Activated naive CD8-positive, alpha-beta T cell treated with anti-CD3 and anti-CD28 coated beads, Interleukin-2, amount 10 ng/mL, durations not matched to agents 7 days and 5 days (primary cell): ENCODE results near the gene GPR68. TPM values are rescaled to one million over a fixed set of nuclear protein-coding genes. Genes with fewer than 3 reads are reported as not detected.

Experiments
- ATAC-seq: fragments of 150-1000 bp; cut with Tn5 transposase; one replicate; pipeline ENCODE4 v1.10.0; 2021; ENCODE audit warnings: low read depth, moderate library complexity
- POLR2A ChIA-PET: fragments of 350-600 bp; sonication (Branson Sonifier 250); formaldehyde crosslinking; loops from one replicate; lab custom pipeline; 2021; ENCODE audit warnings: antibody characterized with exemption; lab: Charles Lee
- DNase-seq: peaks from one replicate; pipeline ENCODE4 v3.0.0; 2021
- H3K27ac Mint-ChIP-seq: one replicate; pipeline ENCODE4 v1.8.0; 2022; ENCODE audit warnings: mild to moderate bottlenecking, mixed read lengths
- H3K27me3 Mint-ChIP-seq: one replicate; pipeline ENCODE4 v1.8.0; 2022; ENCODE audit warnings: mild to moderate bottlenecking, moderate library complexity, mixed read lengths
- H3K36me3 Mint-ChIP-seq: one replicate; pipeline ENCODE4 v1.8.0; 2021; ENCODE audit warnings: mild to moderate bottlenecking, mixed read lengths
- H3K4me1 Mint-ChIP-seq: one replicate; pipeline ENCODE4 v1.8.0; 2021; ENCODE audit warnings: mixed read lengths
- H3K4me3 Mint-ChIP-seq: one replicate; pipeline ENCODE4 v1.8.0; 2022; ENCODE audit warnings: mild to moderate bottlenecking, moderate library complexity, mixed read lengths
- H3K9me3 Mint-ChIP-seq: one replicate; pipeline ENCODE4 v1.8.0; 2021; ENCODE audit warnings: mixed read lengths
- total RNA-seq, 2 experiments: library from RNA; stranded (reverse); gene quantifications; one replicate each; pipeline ENCODE4 v1.2.3, GENCODE V29; 2021

GPR68 gene
- 10 to 100 TPM; 23.0 to 28.0 TPM for total RNA-seq

GRCh38 chr14:91244501-91244901 lies at the start of gene GPR68:
Gene GPR68, minus strand, starts transcription at chr14:91244704. Its CDS starts 9,654 bp downstream, at chr14:91235050.
- Mint-ChIP-seq H3K4me3 (peak within 1 kb of the TSS; percentile 88), H3K4me1 (peaks cover 78% of the 10 kb centered on the region), H3K36me3 (peaks cover 64% of the 10 kb centered on the region), H3K27me3 (no peaks in the 10 kb centered on the region), H3K9me3 (no peaks in the 10 kb centered on the region), H3K27ac (peak within 1 kb of the TSS; percentile 90)
- peak; percentile 13 for ATAC-seq
- POLR2A ChIA-PET = interaction anchor here (0.7 to 7.1 kb wide), 22 partner anchors 11 to 623 kb away, joined by 3 to 232 read pairs (median 5); partner anchors contain the start of genes CCDC88C, DGLUCY, RPS6KA5 and TC2N
- DNase-seq = peak; percentile 64

- H3K4me1 Mint-ChIP-seq = peaks cover 15% of the 10 kb centered on the region
- H3K9me3 Mint-ChIP-seq = no peaks in the 10 kb centered on the region
- ATAC-seq = no peak
- POLR2A ChIA-PET = interaction anchor here (0.8 kb wide), 1 partner anchor 29 kb away, joined by 3 read pairs; no protein-coding TSS in a partner anchor
- no peak overlapping the region for H3K27ac Mint-ChIP-seq
- no peak overlapping the region for H3K4me3 Mint-ChIP-seq
- H3K36me3 Mint-ChIP-seq = peaks cover 47% of the 10 kb centered on the region
- H3K27me3 Mint-ChIP-seq = no peaks in the 10 kb centered on the region
- DNase-seq = no peak
Observed at GRCh38 chr14:91294153-91294552, 49.6 kb upstream of the GPR68 start.

- DNase-seq (no peak), ATAC-seq (no peak)
- Mint-ChIP-seq H3K27ac (peak overlapping the region; percentile 72), H3K9me3 (no peaks in the 10 kb centered on the region), H3K4me1 (peaks cover 15% of the 10 kb centered on the region), H3K27me3 (no peaks in the 10 kb centered on the region), H3K4me3 (peak overlapping the region; percentile 33), H3K36me3 (peaks cover 44% of the 10 kb centered on the region)
- POLR2A ChIA-PET = interaction anchor here (0.6 kb wide), 1 partner anchor 156 kb away, joined by 5 read pairs; no protein-coding TSS in a partner anchor
Observed at GRCh38 chr14:91293281-91293680, 48.8 kb upstream of the GPR68 start.

- H3K4me3 Mint-ChIP-seq = no peak overlapping the region
- POLR2A ChIA-PET = interaction anchor here (0.6 kb wide), 1 partner anchor 155 kb away, joined by 5 read pairs; no protein-coding TSS in a partner anchor
- H3K36me3 Mint-ChIP-seq = peaks cover 43% of the 10 kb centered on the region
- no peaks in the 10 kb centered on the region for H3K27me3 Mint-ChIP-seq
- no peaks in the 10 kb centered on the region for H3K9me3 Mint-ChIP-seq
- ATAC-seq = peak; percentile 18
- no peak for DNase-seq
- H3K27ac Mint-ChIP-seq = peak overlapping the region; percentile 72
- peaks cover 15% of the 10 kb centered on the region for H3K4me1 Mint-ChIP-seq
Observed at GRCh38 chr14:91292491-91292890, 48.0 kb upstream of the GPR68 start.

GRCh38 chr14:91291786-91292405 lies 47.4 kb upstream of the GPR68 start:
- no peaks in the 10 kb centered on the region for H3K27me3 Mint-ChIP-seq
- peaks cover 39% of the 10 kb centered on the region for H3K36me3 Mint-ChIP-seq

GRCh38 chr14:91290986-91291385 lies 46.5 kb upstream of the GPR68 start:
- Mint-ChIP-seq H3K36me3 (peaks cover 37% of the 10 kb centered on the region), H3K4me1 (peaks cover 19% of the 10 kb centered on the region), H3K9me3 (no peaks in the 10 kb centered on the region), H3K27ac (no peak overlapping the region), H3K4me3 (no peak overlapping the region), H3K27me3 (no peaks in the 10 kb centered on the region)
- no peak for DNase-seq
- POLR2A ChIA-PET = no interaction called here
- no peak for ATAC-seq

More at GRCh38 chr14:91291786-91292405, 47.4 kb upstream of the GPR68 start:
- H3K4me3 Mint-ChIP-seq = no peak overlapping the region
- POLR2A ChIA-PET = no interaction called here
- DNase-seq (no peak), ATAC-seq (peak; percentile 15)
- H3K4me1 Mint-ChIP-seq = peaks cover 15% of the 10 kb centered on the region
- peak overlapping the region; percentile 45 for H3K27ac Mint-ChIP-seq
- H3K9me3 Mint-ChIP-seq = no peaks in the 10 kb centered on the region

- H3K27me3 Mint-ChIP-seq = no peaks in the 10 kb centered on the region
Observed at GRCh38 chr14:91289464-91289863, 45.0 kb upstream of the GPR68 start.

GRCh38 chr14:91288876-91289275 lies 44.4 kb upstream of the GPR68 start:
- ATAC-seq = no peak
- no peaks in the 10 kb centered on the region for H3K9me3 Mint-ChIP-seq
- H3K27ac Mint-ChIP-seq = no peak overlapping the region
- POLR2A ChIA-PET = no interaction called here
- DNase-seq = no peak
- H3K4me3 Mint-ChIP-seq = no peak overlapping the region
- peaks cover 28% of the 10 kb centered on the region for H3K4me1 Mint-ChIP-seq
- H3K27me3 Mint-ChIP-seq = no peaks in the 10 kb centered on the region
- H3K36me3 Mint-ChIP-seq = peaks cover 43% of the 10 kb centered on the region

More at GRCh38 chr14:91289464-91289863, 45.0 kb upstream of the GPR68 start:
- Mint-ChIP-seq H3K27ac (no peak overlapping the region), H3K36me3 (peaks cover 45% of the 10 kb centered on the region), H3K4me1 (peaks cover 28% of the 10 kb centered on the region), H3K9me3 (no peaks in the 10 kb centered on the region), H3K4me3 (no peak overlapping the region)
- DNase-seq (no peak), ATAC-seq (no peak)
- POLR2A ChIA-PET = interaction anchor here (0.9 kb wide), 1 partner anchor 8 kb away, joined by 4 read pairs; no protein-coding TSS in a partner anchor

GRCh38 chr14:91286530-91286937 lies 42.0 kb upstream of the GPR68 start:
- Mint-ChIP-seq H3K4me3 (no peak overlapping the region), H3K36me3 (peaks cover 47% of the 10 kb centered on the region)

GRCh38 chr14:91284791-91285548 lies 40.5 kb upstream of the GPR68 start:
- Mint-ChIP-seq H3K27me3 (no peaks in the 10 kb centered on the region), H3K36me3 (peaks cover 43% of the 10 kb centered on the region), H3K4me3 (no peak overlapping the region), H3K4me1 (peaks cover 23% of the 10 kb centered on the region), H3K27ac (peak overlapping the region; percentile 11), H3K9me3 (no peaks in the 10 kb centered on the region)
- ATAC-seq (no peak), DNase-seq (no peak)
- POLR2A ChIA-PET = interaction anchor here (0.6 to 1.0 kb wide), 3 partner anchors 41 to 410 kb away, joined by 3 to 4 read pairs (median 4); partner anchors contain the start of gene GPR68

More at GRCh38 chr14:91286530-91286937, 42.0 kb upstream of the GPR68 start:
- Mint-ChIP-seq H3K4me1 (peaks cover 23% of the 10 kb centered on the region), H3K27me3 (no peaks in the 10 kb centered on the region), H3K27ac (peak overlapping the region; percentile 60), H3K9me3 (no peaks in the 10 kb centered on the region)
- ATAC-seq = peak; percentile 73
- POLR2A ChIA-PET = interaction anchor here (0.7 to 2.1 kb wide), 3 partner anchors 44 to 109 kb away, joined by 3 to 5 read pairs (median 4); no protein-coding TSS in a partner anchor
- DNase-seq = peak; percentile 80

- POLR2A ChIA-PET = interaction anchor here (1.0 kb wide), 1 partner anchor 107 kb away, joined by 4 read pairs; no protein-coding TSS in a partner anchor
Observed at GRCh38 chr14:91284146-91284790, 39.8 kb upstream of the GPR68 start.

GRCh38 chr14:91283666-91284065 lies 39.2 kb upstream of the GPR68 start:
- Mint-ChIP-seq H3K4me1 (peaks cover 23% of the 10 kb centered on the region), H3K27ac (peak overlapping the region; percentile 81), H3K36me3 (peaks cover 44% of the 10 kb centered on the region), H3K27me3 (no peaks in the 10 kb centered on the region), H3K9me3 (no peaks in the 10 kb centered on the region), H3K4me3 (no peak overlapping the region)
- POLR2A ChIA-PET = no interaction called here
- DNase-seq (no peak), ATAC-seq (no peak)

More at GRCh38 chr14:91284146-91284790, 39.8 kb upstream of the GPR68 start:
- no peak for DNase-seq
- H3K9me3 Mint-ChIP-seq = no peaks in the 10 kb centered on the region
- no peak overlapping the region for H3K4me3 Mint-ChIP-seq
- no peaks in the 10 kb centered on the region for H3K27me3 Mint-ChIP-seq
- H3K27ac Mint-ChIP-seq = peak overlapping the region; percentile 81
- H3K36me3 Mint-ChIP-seq = peaks cover 44% of the 10 kb centered on the region
- H3K4me1 Mint-ChIP-seq = peaks cover 23% of the 10 kb centered on the region
- ATAC-seq = no peak
